Tibial artery (tissue), 4 donors: ENCODE data around the gene PRADC1.

Source experiments
- DNase-seq, 2 donors: peaks; one replicate each; pipeline ENCODE4 v3.0.0-alpha.2; 2019
- H3K27ac ChIP-seq, 2 donors: fragments of 200-600 bp; sonication (generic) in 1 of 2; 1 replicate in 1 of 2; 2 replicates in 1 of 2; pipeline ENCODE4 v1.5.1; 2018 to 2019; ENCODE audit warnings: mild to moderate bottlenecking in 1 of 2
- H3K27me3 ChIP-seq, 2 donors: fragments of 200-600 bp; sonication (generic) in 1 of 2; one replicate each; pipeline versions ENCODE4 v1.5.1 to v1.6.0; 2016 to 2019
- H3K36me3 ChIP-seq, 3 donors: fragments of 200-600 bp; sonication (generic) in 2 of 3; one replicate each; pipeline ENCODE4 v1.5.1; 2016 to 2019; ENCODE audit warnings: mild to moderate bottlenecking in 2 of 3
- H3K4me1 ChIP-seq, 4 donors: fragments of 200-600 bp; sonication (generic) in 2 of 4; 1 replicate in 3 of 4; 2 replicates in 1 of 4; pipeline ENCODE4 v1.5.1; 2016 to 2019
- H3K4me3 ChIP-seq, 2 donors: fragments of 200-600 bp; sonication (generic) in 1 of 2; 1 replicate in 1 of 2; 2 replicates in 1 of 2; pipeline ENCODE4 v1.5.1; 2018 to 2019; ENCODE audit warnings: mild to moderate bottlenecking in 2 of 2
- H3K9me3 ChIP-seq, 3 donors: fragments of 200-600 bp; sonication (generic) in 1 of 3; one replicate each; pipeline ENCODE4 v1.5.1; 2016 to 2019
- intact Hi-C: fragments of 100-400 bp; cut with DNase I; formaldehyde crosslinking; loops from one replicate; pipeline ENCODE4 v1.15.0; 2023; ENCODE audit warnings: low total_unique reads
- TF ChIP-seq, protein P1 (sequence below), 2 experiments: fragments of 200-600 bp in 1 of 2; fragments of 450-650 bp in 1 of 2; IDR thresholded peaks; one replicate each; pipeline ENCODE4 v1.5.1; 2017 to 2019; ENCODE audit warnings: antibody characterized with exemption in 2 of 2, mild to moderate bottlenecking in 1 of 2, moderate library complexity in 1 of 2

The PRADC1 gene

DNA sequence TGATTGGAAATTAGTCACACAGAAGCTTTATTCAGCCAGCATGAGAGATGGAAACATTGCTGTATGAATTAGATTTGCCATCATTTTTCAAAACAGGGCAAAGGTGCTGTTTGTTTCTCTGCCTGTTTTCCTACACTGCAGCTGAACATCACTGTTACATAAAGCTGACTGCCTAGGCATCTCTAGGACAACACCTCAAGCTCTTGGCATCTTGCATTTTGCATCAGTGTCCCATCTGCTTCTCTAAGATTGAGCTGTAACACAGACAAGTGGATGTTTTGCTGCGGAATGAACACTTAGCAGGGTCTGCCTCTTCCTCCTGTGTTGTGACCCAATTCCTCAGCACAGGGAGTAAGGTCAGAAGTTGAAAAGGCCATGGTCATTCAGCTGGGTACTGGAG, 5.9 kb upstream of the PRADC1 start:
- peaks cover 0 to 42% (median 24%) of the 10 kb centered on the region in 4 donors for H3K4me1 ChIP-seq
- no peaks in the 10 kb centered on the region for H3K9me3 ChIP-seq
- peak in 1 of 2 donors; percentile 5 for DNase-seq
- H3K27ac ChIP-seq, result no peak overlapping the region
- H3K27me3 ChIP-seq, result no peaks in the 10 kb centered on the region
- H3K4me3 ChIP-seq, result no peak overlapping the region
- peaks cover 29 to 53% (median 43%) of the 10 kb centered on the region in 3 donors for H3K36me3 ChIP-seq
- intact Hi-C loops, result loop anchor here (10.0 kb wide), 1 partner anchor 146 kb away; the partner anchor contains the start of gene ALMS1
- TF ChIP-seq, protein P1, sequence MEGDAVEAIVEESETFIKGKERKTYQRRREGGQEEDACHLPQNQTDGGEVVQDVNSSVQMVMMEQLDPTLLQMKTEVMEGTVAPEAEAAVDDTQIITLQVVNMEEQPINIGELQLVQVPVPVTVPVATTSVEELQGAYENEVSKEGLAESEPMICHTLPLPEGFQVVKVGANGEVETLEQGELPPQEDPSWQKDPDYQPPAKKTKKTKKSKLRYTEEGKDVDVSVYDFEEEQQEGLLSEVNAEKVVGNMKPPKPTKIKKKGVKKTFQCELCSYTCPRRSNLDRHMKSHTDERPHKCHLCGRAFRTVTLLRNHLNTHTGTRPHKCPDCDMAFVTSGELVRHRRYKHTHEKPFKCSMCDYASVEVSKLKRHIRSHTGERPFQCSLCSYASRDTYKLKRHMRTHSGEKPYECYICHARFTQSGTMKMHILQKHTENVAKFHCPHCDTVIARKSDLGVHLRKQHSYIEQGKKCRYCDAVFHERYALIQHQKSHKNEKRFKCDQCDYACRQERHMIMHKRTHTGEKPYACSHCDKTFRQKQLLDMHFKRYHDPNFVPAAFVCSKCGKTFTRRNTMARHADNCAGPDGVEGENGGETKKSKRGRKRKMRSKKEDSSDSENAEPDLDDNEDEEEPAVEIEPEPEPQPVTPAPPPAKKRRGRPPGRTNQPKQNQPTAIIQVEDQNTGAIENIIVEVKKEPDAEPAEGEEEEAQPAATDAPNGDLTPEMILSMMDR (IDR thresholded peaks at IDR 0.05), result no peak

DNA sequence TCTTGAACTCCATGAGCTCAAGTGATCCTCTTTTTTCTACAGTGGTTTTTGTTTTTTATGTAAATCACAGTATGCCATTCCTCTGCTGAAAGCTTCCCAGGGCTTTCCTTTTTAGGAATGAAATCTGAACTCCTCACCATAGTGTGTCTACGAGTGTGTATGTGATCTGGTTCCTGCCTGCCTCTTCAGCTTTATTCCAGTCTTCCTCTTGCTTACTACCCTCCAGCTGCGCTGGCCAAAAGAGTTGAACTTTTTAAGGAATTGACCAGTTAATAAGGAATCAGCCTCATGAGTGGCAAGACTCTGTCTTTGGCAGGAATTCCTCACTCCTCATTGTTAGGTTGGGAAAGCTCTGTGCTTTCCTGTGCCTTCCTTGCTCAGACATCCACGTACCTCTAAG, 5.1 kb upstream of the PRADC1 start:
- Histone ChIP-seq H3K27ac (no peak overlapping the region), H3K36me3 (peaks cover 22 to 45% (median 35%) of the 10 kb centered on the region in 3 donors), H3K27me3 (no peaks in the 10 kb centered on the region), H3K4me1 (peaks cover 0 to 42% (median 24%) of the 10 kb centered on the region in 4 donors), H3K4me3 (no peak overlapping the region), H3K9me3 (no peaks in the 10 kb centered on the region)
- TF ChIP-seq, protein P1 (IDR thresholded peaks at IDR 0.05), result no peak
- no peak for DNase-seq
- intact Hi-C loops, result loop anchor here (10.0 kb wide), 1 partner anchor 147 kb away; the partner anchor contains the start of gene ALMS1

DNA sequence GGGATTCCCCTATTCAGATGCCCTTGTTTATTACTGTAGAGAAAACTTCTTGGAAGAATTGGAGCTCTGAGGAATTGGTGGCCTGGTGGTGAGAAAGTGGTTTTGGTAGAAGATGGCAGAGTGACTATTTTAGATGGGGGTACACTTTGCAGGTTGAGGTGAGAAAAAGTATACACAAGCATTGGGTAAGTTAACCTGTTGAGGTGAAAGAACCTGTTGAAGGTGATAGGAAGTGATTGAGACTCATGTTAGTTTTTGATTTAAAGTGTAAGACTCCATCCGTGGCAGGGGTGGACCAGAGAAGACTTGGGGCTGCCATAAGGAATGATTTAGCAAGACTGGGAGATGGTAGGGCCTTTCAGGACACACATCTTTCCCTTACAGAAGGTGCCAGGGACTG, 4.1 kb upstream of the PRADC1 start:
- Histone ChIP-seq H3K9me3 (no peaks in the 10 kb centered on the region), H3K36me3 (peaks cover 15 to 35% (median 26%) of the 10 kb centered on the region in 3 donors), H3K4me3 (no peak overlapping the region), H3K27me3 (no peaks in the 10 kb centered on the region), H3K4me1 (peaks cover 0 to 49% (median 30%) of the 10 kb centered on the region in 4 donors), H3K27ac (no peak overlapping the region)
- DNase-seq, result no peak
- TF ChIP-seq, protein P1 (IDR thresholded peaks at IDR 0.05), result no peak
- intact Hi-C loops, result loop anchor here (10.0 kb wide), 1 partner anchor 148 kb away; the partner anchor contains the start of gene ALMS1

DNA sequence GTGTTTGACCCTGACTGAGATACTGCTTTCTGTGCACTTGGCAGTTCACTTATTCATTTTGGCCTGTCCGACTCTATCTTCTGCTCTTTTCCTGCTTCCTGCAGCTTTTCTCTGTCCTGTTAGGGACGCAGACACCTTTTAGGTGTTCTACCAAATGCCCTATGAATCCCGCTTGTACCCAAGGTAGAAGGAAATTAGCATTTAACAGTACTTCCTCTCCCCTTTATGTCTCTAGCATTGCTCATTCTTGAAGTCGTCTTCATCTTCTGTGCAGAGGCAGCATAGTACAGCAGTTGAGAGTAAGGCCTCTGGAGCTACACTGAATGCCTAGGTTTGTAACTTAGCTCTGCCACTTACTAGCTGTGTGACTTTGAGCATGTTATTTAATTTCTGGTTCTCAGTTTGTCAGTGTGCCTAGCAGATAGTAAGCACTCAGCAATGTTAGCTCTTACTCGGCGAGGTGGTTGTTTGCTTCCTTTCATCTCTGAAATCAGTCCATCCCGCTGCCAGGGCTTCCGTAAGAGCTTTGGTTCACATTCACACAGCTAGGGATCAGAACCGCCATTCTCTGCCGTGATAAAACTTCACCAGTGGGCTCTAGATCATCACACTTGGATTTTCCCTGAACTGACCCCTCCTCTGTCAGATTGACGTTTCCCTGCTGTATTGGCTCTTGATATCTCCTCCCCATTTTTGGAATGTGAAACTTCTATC, 2.4 kb upstream of the PRADC1 start:
- Histone ChIP-seq H3K9me3 (no peaks in the 10 kb centered on the region), H3K36me3 (peaks cover 11 to 19% (median 18%) of the 10 kb centered on the region in 3 donors), H3K27ac (peak overlapping the region in 1 of 2 donors; percentile 92), H3K4me3 (peak overlapping the region; percentile 69 to 86), H3K27me3 (no peaks in the 10 kb centered on the region), H3K4me1 (peaks cover 0 to 49% (median 30%) of the 10 kb centered on the region in 4 donors)
- intact Hi-C loops, result loop anchor here (10.0 kb wide), 1 partner anchor 149 kb away; the partner anchor contains the start of gene ALMS1
- TF ChIP-seq, protein P1 (IDR thresholded peaks at IDR 0.05), result no peak
- DNase-seq, result peak in 1 of 2 donors; percentile 32

DNA sequence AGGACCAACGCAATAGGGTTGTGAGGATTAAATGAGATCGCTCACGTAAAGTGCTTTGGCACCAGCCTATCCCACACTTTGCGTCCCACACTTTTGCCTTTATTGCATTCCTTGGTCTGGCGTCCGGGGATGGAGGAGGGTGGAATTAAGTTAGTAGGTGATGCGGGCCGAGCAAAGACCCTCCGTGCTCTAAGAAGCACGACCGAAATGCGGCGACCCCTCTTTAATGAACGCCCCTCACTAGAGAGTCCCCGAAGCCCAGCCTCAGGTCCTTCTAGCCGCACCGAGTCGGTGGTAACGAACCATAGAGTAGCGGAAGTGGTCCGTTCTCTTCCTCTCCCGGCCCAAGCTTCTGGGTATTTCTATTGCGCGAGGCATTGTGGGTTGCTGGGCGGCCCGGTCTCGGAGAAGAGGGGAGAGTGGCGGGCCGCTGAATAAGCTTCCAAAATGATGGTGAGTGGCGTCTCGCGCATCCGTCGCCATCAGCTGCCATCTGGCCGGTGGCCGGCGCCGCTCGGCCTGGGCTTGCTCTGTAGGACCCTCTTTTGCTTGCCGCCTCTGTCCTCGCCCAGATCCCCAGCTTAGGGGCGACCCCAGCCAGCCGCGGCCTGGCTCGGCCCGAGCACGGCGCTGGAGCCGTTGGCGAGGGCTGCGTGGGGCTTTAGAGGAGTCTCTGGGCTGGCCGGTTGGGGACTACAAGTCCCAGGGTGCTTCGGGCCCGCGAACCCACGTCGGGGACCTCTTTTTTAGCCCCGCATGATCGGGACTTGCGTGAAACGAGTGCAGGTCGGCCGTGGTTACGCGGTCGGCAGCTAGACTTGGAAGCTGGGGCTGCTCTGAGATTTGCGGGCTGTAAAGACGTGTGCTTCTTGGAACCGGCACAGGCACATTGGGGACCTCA, 1.1 kb upstream of the PRADC1 start, which contains the start of gene CCT7:
CCT7 (plus strand) TSS at position 377 of the 901 bp plus-strand sequence; CDS start at position 448, 71 bp downstream.
- TF ChIP-seq, protein P1 (IDR thresholded peaks at IDR 0.05), result no peak
- Histone ChIP-seq H3K4me3 (peak within 1 kb of the TSS; percentile 69 to 86), H3K27ac (peak within 1 kb of the TSS; percentile 90 to 92), H3K36me3 (peaks cover 3 to 18% (median 12%) of the 10 kb centered on the region in 3 donors), H3K27me3 (no peaks in the 10 kb centered on the region), H3K4me1 (peaks cover 0 to 44% (median 30%) of the 10 kb centered on the region in 4 donors), H3K9me3 (no peaks in the 10 kb centered on the region)
- intact Hi-C loops, result loop anchor here (10.0 kb wide), 1 partner anchor 151 kb away; the partner anchor contains the start of gene ALMS1
- DNase-seq, result peak; percentile 94
